ENCODE results near the gene FAM53A. TPM values are rescaled to one million over a fixed set of nuclear protein-coding genes. Genes with fewer than 3 reads are reported as not detected.

FAM53A gene
- total RNA-seq, 4 donors from 2014 or later, result 0.22 to 2.5 (median 0.47) TPM

GRCh38 chr4:1728061-1728980, 44.2 kb upstream of the FAM53A start:
- Histone ChIP-seq H3K36me3 (peaks cover 0 to 46% (median 5%) of the 10 kb centered on the region in 3 donors), H3K27ac (peak overlapping the region; percentile 60 to 86 (median 76)), H3K4me3 (peak overlapping the region in 2 of 4 donors; percentile 7 to 51), H3K27me3 (no peaks in the 10 kb centered on the region), H3K9me3 (no peaks in the 10 kb centered on the region), H3K4me1 (peaks cover 24 to 45% (median 32%) of the 10 kb centered on the region in 3 donors)
- TF ChIP-seq POLR2A (IDR thresholded peaks at IDR 0.05) (no peak), CTCF (IDR thresholded peaks at IDR 0.05) (no peak)
- DNase-seq, result no peak
- intact Hi-C loops (cut with DNase I), result loop anchor here (5.0 kb wide), 1 partner anchor 36 kb away; no protein-coding TSS in a partner anchor
- WGBS, 2 donors, result 86 to 93% methylated on average over 13 to 22 of the region's 31 CpGs

- Histone ChIP-seq H3K27ac (peak overlapping the region; percentile 60 to 86 (median 76)), H3K4me3 (peak overlapping the region in 2 of 4 donors; percentile 7 to 51), H3K27me3 (no peaks in the 10 kb centered on the region), H3K9me3 (no peaks in the 10 kb centered on the region), H3K36me3 (peaks cover 0 to 37% (median 5%) of the 10 kb centered on the region in 3 donors), H3K4me1 (peaks cover 31 to 53% (median 40%) of the 10 kb centered on the region in 3 donors)
- intact Hi-C loops (cut with DNase I), result loop anchor here (5.0 kb wide), 1 partner anchor 35 kb away; no protein-coding TSS in a partner anchor
- no peak for DNase-seq
- 22% methylated on average over 11 of the region's 18 CpGs for WGBS, 2 donors
- TF ChIP-seq CTCF (IDR thresholded peaks at IDR 0.05) (no peak), POLR2A (IDR thresholded peaks at IDR 0.05) (no peak)
These were observed 43.3 kb upstream of the FAM53A start for GRCh38 chr4:1727117-1728031.

GRCh38 chr4:1726146-1726934, 42.2 kb upstream of the FAM53A start:
- H3K4me1 ChIP-seq, result peaks cover 41 to 63% (median 48%) of the 10 kb centered on the region in 3 donors
- H3K9me3 ChIP-seq, result no peaks in the 10 kb centered on the region
- peak; percentile 90 to 99 (median 97) for TF ChIP-seq CTCF (IDR thresholded peaks at IDR 0.05)
- no peak for TF ChIP-seq POLR2A (IDR thresholded peaks at IDR 0.05)
- WGBS, 2 donors, result 38 to 52% methylated on average over 12 to 14 of the region's 17 CpGs
- peak overlapping the region; percentile 60 to 86 (median 76) for H3K27ac ChIP-seq
- peak; percentile 44 for DNase-seq
- no peak overlapping the region for H3K4me3 ChIP-seq
- H3K36me3 ChIP-seq, result peaks cover 0 to 26% (median 5%) of the 10 kb centered on the region in 3 donors
- intact Hi-C loops (cut with DNase I), result loop anchor here (5.0 kb wide), 1 partner anchor 34 kb away; no protein-coding TSS in a partner anchor
- H3K27me3 ChIP-seq, result no peaks in the 10 kb centered on the region

- Histone ChIP-seq H3K36me3 (peaks cover 0 to 18% (median 0%) of the 10 kb centered on the region in 3 donors), H3K4me3 (no peak overlapping the region), H3K4me1 (peaks cover 42 to 64% (median 48%) of the 10 kb centered on the region in 3 donors), H3K27me3 (no peaks in the 10 kb centered on the region), H3K27ac (no peak overlapping the region), H3K9me3 (no peaks in the 10 kb centered on the region)
- intact Hi-C loops (cut with DNase I), result loop anchor here (5.0 kb wide), 1 partner anchor 33 kb away; no protein-coding TSS in a partner anchor
- WGBS, 2 donors, result 100% methylated on average over 2 to 4 of the region's 10 CpGs
- TF ChIP-seq POLR2A (IDR thresholded peaks at IDR 0.05) (no peak), CTCF (IDR thresholded peaks at IDR 0.05) (no peak)
- DNase-seq, result no peak
These were observed 41.4 kb upstream of the FAM53A start for GRCh38 chr4:1725521-1725920.
